HepG2 (cell line): ENCODE measurements around the gene TNFRSF18. TPM values are rescaled to one million over a fixed set of nuclear protein-coding genes. Genes with fewer than 3 reads are reported as not detected.

Source experiments
- HHEX ChIP-seq: IDR thresholded peaks from 2 replicates; pipeline ENCODE4 v1.6.1; 2016; ENCODE audit warnings: control low read depth
- MAX ChIP-seq: IDR thresholded peaks from 2 replicates; pipeline ENCODE4 v1.6.1; 2012; ENCODE audit warnings: inconsistent platforms
- MNT ChIP-seq: fragments of 450-650 bp; IDR thresholded peaks from 2 replicates; pipeline ENCODE4 v1.6.1; 2016
- ZNF407 ChIP-seq: sonication (generic); formaldehyde crosslinking; IDR thresholded peaks from one replicate; pipeline ENCODE4 v1.5.1; 2020; ENCODE audit warnings: mild to moderate bottlenecking, missing genetic modification reagents; ENCODE audit errors: not compliant biosample characterization
- ZNF615 ChIP-seq: sonication (generic); formaldehyde crosslinking; IDR thresholded peaks from 2 replicates; pipeline ENCODE4 v1.5.0; 2020; ENCODE audit warnings: mild to moderate bottlenecking, missing genetic modification reagents, borderline replicate concordance
- polyA plus RNA-seq, 8 experiments: library from polyadenylated mRNA; depleted of rRNA in 3 of 8; stranded (reverse) in 7 of 8; unstranded in 1 of 8; fragments of >200 nt; fragmentation: Illumina TruSeq in 4 of 8; extraction: Trizol in 4 of 8; gene quantifications; 2 replicates each; pipeline versions ENCODE4 v1.2.1 to v1.2.3, GENCODE V29; 2011 to 2016; ENCODE audit warnings: low read depth in 4 of 8, missing spikeins in 1 of 8, mixed read lengths in 1 of 8; ENCODE audit not compliant: insufficient read depth in 1 of 8
- total RNA-seq, 5 experiments: library from RNA; depleted of rRNA; stranded (reverse); fragments of >200 nt; fragmentation: Illumina TruSeq; extraction: Trizol; gene quantifications; 2 replicates each; pipeline ENCODE4 v1.2.3, GENCODE V29; 2016; ENCODE audit warnings: low read depth in 1 of 5

TNFRSF18 gene
- total and polyA plus RNA-seq, 2 of the 13 experiments (the other 11 are each of a cell fraction or from before 2014, with no cell fraction given), result not detected

GRCh38 chr1:1156140-1157032, 50.0 kb downstream of the TNFRSF18 start (continued):
- TF ChIP-seq ZNF407 (CRISPR knock-in tag) (no peak), ZNF615 (CRISPR knock-in tag) (no peak), MAX (peak; percentile 12; the same call in 1 of the 2 replicates), HHEX (CRISPR knock-in tag) (no peak), MNT (no peak)
- TF ChIP-seq, all 625 proteins: peak for 4
